GM19395 (cell line): Measurements from ENCODE around the gene MKLN1.
"Not testable (repeated sequence)": the region's sequence is repeated elsewhere in the genome, so short reads cannot be mapped to it uniquely, and the experiment has no call there.

ENCODE experiments used
- ATAC-seq: cut with Tn5 transposase; IDR thresholded peaks from one replicate; pipeline ENCODE4 v1.9.1; 2021; ENCODE audit warnings: mild to moderate bottlenecking, moderate library complexity; ENCODE audit not compliant: unreplicated experiment

MKLN1 gene

GRCh38 chr7:131455546-131455945 is 127.9 kb downstream of the MKLN1 start:
- ATAC-seq = no peak

- ATAC-seq = no peak
These were observed 128.7 kb downstream of the MKLN1 start for GRCh38 chr7:131456338-131456737.

GRCh38 chr7:131459256-131459655 is 131.6 kb downstream of the MKLN1 start:
- ATAC-seq = no peak

GRCh38 chr7:131462059-131462458 is 134.4 kb downstream of the MKLN1 start:
- no peak for ATAC-seq

GRCh38 chr7:131462715-131463114 is 135.0 kb downstream of the MKLN1 start:
- ATAC-seq = not testable (repeated sequence)

- no peak for ATAC-seq
These were observed 139.2 kb downstream of the MKLN1 start for GRCh38 chr7:131466735-131467365.

GRCh38 chr7:131467788-131468187 is 140.1 kb downstream of the MKLN1 start:
- ATAC-seq = no peak

- no peak for ATAC-seq
These were observed 143.8 kb downstream of the MKLN1 start for GRCh38 chr7:131471250-131472004.

- ATAC-seq = no peak
These were observed 149.1 kb downstream of the MKLN1 start for GRCh38 chr7:131476740-131477139.

- no peak for ATAC-seq
These were observed 153.0 kb downstream of the MKLN1 start for GRCh38 chr7:131480384-131481315.

- ATAC-seq = peak; percentile 54
These were observed 155.1 kb downstream of the MKLN1 start for GRCh38 chr7:131482800-131483199.

GRCh38 chr7:131483586-131483985 is 155.9 kb downstream of the MKLN1 start:
- no peak for ATAC-seq

GRCh38 chr7:131486346-131486745 is 158.7 kb downstream of the MKLN1 start:
- no peak for ATAC-seq

GRCh38 chr7:131487217-131487616 is 159.5 kb downstream of the MKLN1 start:
- no peak for ATAC-seq

- no peak for ATAC-seq
These were observed 160.7 kb downstream of the MKLN1 start for GRCh38 chr7:131488361-131488760.

- ATAC-seq = no peak
These were observed 161.5 kb downstream of the MKLN1 start for GRCh38 chr7:131489196-131489595.

GRCh38 chr7:131489881-131490280 is 162.2 kb downstream of the MKLN1 start:
- ATAC-seq = no peak

- no peak for ATAC-seq
These were observed 165.4 kb downstream of the MKLN1 start for GRCh38 chr7:131493081-131493480.

- ATAC-seq = no peak
These were observed 165.9 kb downstream of the MKLN1 start for GRCh38 chr7:131493581-131493980.

GRCh38 chr7:131494182-131494581 is 166.5 kb downstream of the MKLN1 start:
- ATAC-seq = no peak
